Caco-2 (cell line): Measurements from ENCODE around the gene GTF2F1. TPM values are rescaled to one million over a fixed set of nuclear protein-coding genes. Genes with fewer than 3 reads are reported as not detected.

ENCODE experiments used
- BruUV-seq: library from RNA; stranded (reverse); fragments of 400-500 nt; replicated peaks from 2 replicates; lab custom pipeline; 2021; lab: Mats Ljungman, UMichigan
- CTCF ChIA-PET: fragments of 300-600 bp; sonication (Branson Sonifier 250); formaldehyde crosslinking; loops from one replicate; lab custom pipeline; 2022; ENCODE audit warnings: antibody characterized with exemption; lab: Charles Lee
- POLR2A ChIA-PET: fragments of 300-600 bp; sonication (Branson Sonifier 250); formaldehyde crosslinking; loops from one replicate; lab custom pipeline; 2022; ENCODE audit warnings: antibody characterized with exemption; lab: Charles Lee
- DNase-seq, 2 experiments: peaks; one replicate each; pipeline versions ENCODE4 v3.0.0 to v3.0.0-alpha.2; 2020 to 2022
- H3K27me3 ChIP-seq: replicated peaks from 2 replicates; pipeline ENCODE4 v1.6.0; 2011; ENCODE audit warnings: low read length; ENCODE audit not compliant: control insufficient read depth, insufficient read depth
- H3K36me3 ChIP-seq: 2 replicates; pipeline ENCODE4 v1.5.1; 2011; ENCODE audit warnings: low read length; ENCODE audit not compliant: control insufficient read depth, insufficient read depth
- H3K4me1 ChIP-seq: fragments of 250-450 bp; sonication (Bioruptor Pico); 2 replicates; pipeline ENCODE4 v1.5.1; 2020; ENCODE audit warnings: mild to moderate bottlenecking
- H3K4me3 ChIP-seq: 2 replicates; pipeline ENCODE4 v1.5.1; 2011; ENCODE audit warnings: low read depth, mild to moderate bottlenecking, control low read depth, low read length
- H3K9me3 ChIP-seq: fragments of 250-450 bp; sonication (Bioruptor Pico); 2 replicates; pipeline ENCODE4 v1.5.1; 2020; ENCODE audit warnings: mild to moderate bottlenecking, moderate library complexity
- H3K27ac Mint-ChIP-seq: one replicate; pipeline ENCODE4 v1.8.0; 2022; ENCODE audit warnings: mixed read lengths; ENCODE audit not compliant: unreplicated experiment
- H3K27me3 Mint-ChIP-seq: one replicate; pipeline ENCODE4 v1.8.0; 2022; ENCODE audit warnings: mixed read lengths; ENCODE audit not compliant: insufficient read depth, unreplicated experiment
- H3K36me3 Mint-ChIP-seq: one replicate; pipeline ENCODE4 v1.8.0; 2022; ENCODE audit warnings: mild to moderate bottlenecking, mixed read lengths; ENCODE audit not compliant: insufficient read depth, unreplicated experiment
- H3K4me1 Mint-ChIP-seq: one replicate; pipeline ENCODE4 v1.8.0; 2022; ENCODE audit warnings: low read depth, mixed read lengths; ENCODE audit not compliant: unreplicated experiment
- H3K4me3 Mint-ChIP-seq: one replicate; pipeline ENCODE4 v1.8.0; 2022; ENCODE audit warnings: mild to moderate bottlenecking, moderate library complexity, mixed read lengths; ENCODE audit not compliant: unreplicated experiment
- H3K9me3 Mint-ChIP-seq: one replicate; pipeline ENCODE4 v1.8.0; 2022; ENCODE audit warnings: mixed read lengths; ENCODE audit not compliant: unreplicated experiment
- intact Hi-C: fragments of 100-400 bp; cut with micrococcal nuclease; formaldehyde crosslinking; loops from one replicate; pipeline ENCODE4 v1.10.0; 2022; ENCODE audit not compliant: unreplicated experiment
- total RNA-seq: library from RNA; stranded (reverse); gene quantifications from 2 replicates; pipeline ENCODE4 v1.2.3, GENCODE V29; 2022
- TF ChIP-seq, protein P1 (sequence below), 2 experiments: fragments of 200-600 bp in 1 of 2; IDR thresholded peaks; 1 replicate in 1 of 2; 2 replicates in 1 of 2; pipeline versions ENCODE4 v1.5.1 to v1.8.0; 2011 to 2022; ENCODE audit warnings: antibody characterized with exemption in 1 of 2, control low read depth in 1 of 2, inconsistent platforms in 1 of 2, low read depth in 1 of 2, low read length in 1 of 2, mild to moderate bottlenecking in 1 of 2, moderate library complexity in 1 of 2; ENCODE audit not compliant: insufficient read depth in 1 of 2, severe bottlenecking in 1 of 2, unreplicated experiment in 1 of 2

GTF2F1 gene
- total RNA-seq, 1 experiment from 2014 or later: 77.4 TPM

DNA sequence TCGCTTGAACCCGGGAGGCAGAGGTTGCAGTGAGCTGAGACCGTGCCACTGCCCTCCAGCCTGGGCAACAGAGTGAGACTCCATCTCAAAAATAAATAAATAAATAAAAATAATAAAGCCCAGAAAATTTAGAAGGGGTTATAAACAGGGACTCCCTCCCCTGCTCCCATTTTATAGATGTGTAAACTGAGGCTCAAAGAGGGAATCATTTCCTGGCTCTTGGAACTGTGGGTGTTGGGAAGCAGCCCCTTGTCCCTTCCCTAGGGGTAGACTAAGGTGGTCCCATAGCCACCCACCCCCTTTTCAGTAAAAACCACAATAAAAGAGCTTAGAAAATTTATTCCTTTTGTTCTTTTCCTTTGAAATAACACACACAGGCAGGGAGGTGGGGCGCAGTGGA is 46.8 kb upstream of the GTF2F1 start:
- H3K36me3 Mint-ChIP-seq: peaks cover 15% of the 10 kb centered on the region
- ChIA-PET POLR2A (no interaction called here), CTCF (no interaction called here)
- TF ChIP-seq, protein P1, sequence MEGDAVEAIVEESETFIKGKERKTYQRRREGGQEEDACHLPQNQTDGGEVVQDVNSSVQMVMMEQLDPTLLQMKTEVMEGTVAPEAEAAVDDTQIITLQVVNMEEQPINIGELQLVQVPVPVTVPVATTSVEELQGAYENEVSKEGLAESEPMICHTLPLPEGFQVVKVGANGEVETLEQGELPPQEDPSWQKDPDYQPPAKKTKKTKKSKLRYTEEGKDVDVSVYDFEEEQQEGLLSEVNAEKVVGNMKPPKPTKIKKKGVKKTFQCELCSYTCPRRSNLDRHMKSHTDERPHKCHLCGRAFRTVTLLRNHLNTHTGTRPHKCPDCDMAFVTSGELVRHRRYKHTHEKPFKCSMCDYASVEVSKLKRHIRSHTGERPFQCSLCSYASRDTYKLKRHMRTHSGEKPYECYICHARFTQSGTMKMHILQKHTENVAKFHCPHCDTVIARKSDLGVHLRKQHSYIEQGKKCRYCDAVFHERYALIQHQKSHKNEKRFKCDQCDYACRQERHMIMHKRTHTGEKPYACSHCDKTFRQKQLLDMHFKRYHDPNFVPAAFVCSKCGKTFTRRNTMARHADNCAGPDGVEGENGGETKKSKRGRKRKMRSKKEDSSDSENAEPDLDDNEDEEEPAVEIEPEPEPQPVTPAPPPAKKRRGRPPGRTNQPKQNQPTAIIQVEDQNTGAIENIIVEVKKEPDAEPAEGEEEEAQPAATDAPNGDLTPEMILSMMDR (IDR thresholded peaks at IDR 0.05; ENCODE audit: insufficient read depth in 1 of 2, low read depth in 1 of 2, low read length in 1 of 2, severe bottlenecking in 1 of 2, unreplicated experiment in 1 of 2): no peak
- H3K27ac Mint-ChIP-seq: no peak overlapping the region
- no peaks in the 10 kb centered on the region for H3K27me3 Mint-ChIP-seq
- no peak for DNase-seq
- no peaks in the 10 kb centered on the region; the same call in 1 of the 2 replicates for H3K36me3 ChIP-seq
- H3K9me3 ChIP-seq: no peaks in the 10 kb centered on the region
- H3K4me1 ChIP-seq: no peaks in the 10 kb centered on the region
- BruUV-seq: no TSS peak
- no peaks in the 10 kb centered on the region for H3K9me3 Mint-ChIP-seq
- intact Hi-C loops: no loop called here
- H3K27me3 ChIP-seq: no peaks in the 10 kb centered on the region
- no peaks in the 10 kb centered on the region for H3K4me1 Mint-ChIP-seq
- no peak overlapping the region for H3K4me3 ChIP-seq
- no peak overlapping the region for H3K4me3 Mint-ChIP-seq

DNA sequence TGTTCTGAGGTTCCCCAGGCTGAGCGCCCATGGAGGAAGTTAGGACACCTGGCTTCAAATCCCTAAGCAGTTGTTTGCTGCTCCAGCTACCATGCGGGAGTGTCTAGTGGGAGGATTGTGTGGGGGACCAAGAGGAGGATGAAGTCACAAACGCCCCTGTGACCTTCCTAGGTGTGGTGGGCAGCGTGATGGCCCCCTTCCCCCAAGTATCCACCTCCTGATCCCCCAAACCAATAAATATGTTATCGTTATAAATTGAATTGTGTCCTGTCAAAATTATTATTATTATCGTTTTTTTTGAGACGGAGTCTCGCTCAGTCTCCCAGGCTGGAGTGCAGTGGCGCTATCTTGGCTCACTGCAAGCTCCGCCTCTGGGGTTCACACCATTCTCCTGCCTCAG is 40.7 kb upstream of the GTF2F1 start, which contains the start of gene SLC25A41:
Gene SLC25A41, minus strand, starts transcription at position 101 of the 400 bp plus-strand sequence. Its CDS starts 70 bp downstream, at position 31.
- Histone ChIP-seq H3K4me1 (no peaks in the 10 kb centered on the region), H3K36me3 (no peaks in the 10 kb centered on the region), H3K9me3 (no peaks in the 10 kb centered on the region), H3K27me3 (no peaks in the 10 kb centered on the region), H3K4me3 (no peak within 1 kb of the TSS)
- DNase-seq: no peak
- ChIA-PET CTCF (no interaction called here), POLR2A (no interaction called here)
- no peaks in the 10 kb centered on the region for H3K9me3 Mint-ChIP-seq
- intact Hi-C loops: no loop called here
- no peaks in the 10 kb centered on the region for H3K36me3 Mint-ChIP-seq
- TF ChIP-seq, protein P1 (IDR thresholded peaks at IDR 0.05; ENCODE audit: insufficient read depth in 1 of 2, low read depth in 1 of 2, low read length in 1 of 2, severe bottlenecking in 1 of 2, unreplicated experiment in 1 of 2): no peak
- no peaks in the 10 kb centered on the region for H3K27me3 Mint-ChIP-seq
- no peak within 1 kb of the TSS for H3K27ac Mint-ChIP-seq
- no TSS peak for BruUV-seq
- no peak within 1 kb of the TSS for H3K4me3 Mint-ChIP-seq
- no peaks in the 10 kb centered on the region for H3K4me1 Mint-ChIP-seq

- H3K36me3 Mint-ChIP-seq: no peaks in the 10 kb centered on the region
- intact Hi-C loops: no loop called here
- H3K27me3 Mint-ChIP-seq: no peaks in the 10 kb centered on the region
Measured at GRCh38 chr19:6433165-6433564, 40.2 kb upstream of the GTF2F1 start.

More at GRCh38 chr19:6433165-6433564, 40.2 kb upstream of the GTF2F1 start:
- Histone ChIP-seq H3K27me3 (no peaks in the 10 kb centered on the region), H3K4me1 (no peaks in the 10 kb centered on the region), H3K4me3 (no peak overlapping the region), H3K9me3 (no peaks in the 10 kb centered on the region), H3K36me3 (no peaks in the 10 kb centered on the region)
- Mint-ChIP-seq H3K4me3 (no peak overlapping the region), H3K27ac (no peak overlapping the region), H3K9me3 (no peaks in the 10 kb centered on the region), H3K4me1 (no peaks in the 10 kb centered on the region)
- ChIA-PET POLR2A (no interaction called here), CTCF (interaction anchor here (0.8 kb wide), 1 partner anchor 114 kb away, joined by 7 read pairs; no protein-coding TSS in a partner anchor)
- TF ChIP-seq, protein P1 (IDR thresholded peaks at IDR 0.05; ENCODE audit: insufficient read depth in 1 of 2, low read depth in 1 of 2, low read length in 1 of 2, severe bottlenecking in 1 of 2, unreplicated experiment in 1 of 2): no peak
- no peak for DNase-seq
- BruUV-seq: no TSS peak
